Measurements from ENCODE around the gene RHCG. TPM values are rescaled to one million over a fixed set of nuclear protein-coding genes. Genes with fewer than 3 reads are reported as not detected.

The RHCG gene
- total and polyA plus RNA-seq, 2 of the 13 experiments (the other 11 are each of a cell fraction or from before 2014, with no cell fraction given) = not detected

GRCh38 chr15:89442155-89442554 lies 54.2 kb downstream of the RHCG start (continued):
- TF ChIP-seq, protein P1, sequence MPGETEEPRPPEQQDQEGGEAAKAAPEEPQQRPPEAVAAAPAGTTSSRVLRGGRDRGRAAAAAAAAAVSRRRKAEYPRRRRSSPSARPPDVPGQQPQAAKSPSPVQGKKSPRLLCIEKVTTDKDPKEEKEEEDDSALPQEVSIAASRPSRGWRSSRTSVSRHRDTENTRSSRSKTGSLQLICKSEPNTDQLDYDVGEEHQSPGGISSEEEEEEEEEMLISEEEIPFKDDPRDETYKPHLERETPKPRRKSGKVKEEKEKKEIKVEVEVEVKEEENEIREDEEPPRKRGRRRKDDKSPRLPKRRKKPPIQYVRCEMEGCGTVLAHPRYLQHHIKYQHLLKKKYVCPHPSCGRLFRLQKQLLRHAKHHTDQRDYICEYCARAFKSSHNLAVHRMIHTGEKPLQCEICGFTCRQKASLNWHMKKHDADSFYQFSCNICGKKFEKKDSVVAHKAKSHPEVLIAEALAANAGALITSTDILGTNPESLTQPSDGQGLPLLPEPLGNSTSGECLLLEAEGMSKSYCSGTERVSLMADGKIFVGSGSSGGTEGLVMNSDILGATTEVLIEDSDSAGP (CRISPR knock-in tag; IDR thresholded peaks at IDR 0.05; ENCODE audit: borderline replicate concordance) = no peak

GRCh38 chr15:89441295-89441812 lies 55.0 kb downstream of the RHCG start:
- no peaks in the 10 kb centered on the region for H3K79me2 ChIP-seq (ENCODE audit: insufficient read depth, low read length)
- in situ Hi-C loops (cut with HindIII; ENCODE audit: extremely low pct_ligation_motif_present, low pct_unique_long_range_greater_than_20kb) = no loop called here
- no peak overlapping the region for H3K4me2 ChIP-seq (ENCODE audit: low read depth, low read length)
- no peak overlapping the region for H3K4me3 ChIP-seq (replicated peaks in 1 of 3; ENCODE audit: insufficient read depth in 1 of 3, low read depth in 2 of 3, low read length in 3 of 3)
- no peaks in the 10 kb centered on the region for H3K36me3 ChIP-seq (replicated peaks in 1 of 2; ENCODE audit: control insufficient read depth in 1 of 2, insufficient read depth in 2 of 2, low read length in 2 of 2)
- H3K27me3 ChIP-seq (ENCODE audit: control insufficient read depth in 1 of 2, insufficient read depth in 2 of 2, low read length in 2 of 2) = peaks cover 4 to 41% of the 10 kb centered on the region in 2 experiments; a peak in 4 of 5 replicates
- WGBS (ENCODE audit: low lambda C conversion rate) = 35% methylated on average over 2 of the region's 3 CpGs
- H3K27ac ChIP-seq (ENCODE audit: extremely low read length, insufficient read depth, low read length) = no peak overlapping the region
- H3K4me1 ChIP-seq (ENCODE audit: insufficient read depth, low read length) = peaks cover 9% of the 10 kb centered on the region
- CTCF ChIA-PET (ENCODE audit: low intra/inter-chr PET ratio, low total read pairs) = no interaction called here
- no peak overlapping the region for H2AFZ ChIP-seq (ENCODE audit: low read length)
- DNase-seq (ENCODE audit: low spot score) = no peak
- no peak overlapping the region for H3K9ac ChIP-seq (ENCODE audit: insufficient read depth, low read depth, low read length)
- POLR2A ChIA-PET = no interaction called here
- no peaks in the 10 kb centered on the region for H4K20me1 ChIP-seq (ENCODE audit: insufficient read depth, low read length)
- FAIRE-seq = no peak
- TF ChIP-seq ZNF263 (CRISPR knock-in tag; IDR thresholded peaks at IDR 0.05) (peak; percentile 25; the same call in 1 of the 2 replicates), SRSF4 (IDR thresholded peaks at IDR 0.05; ENCODE audit: low read depth, low read length, poor library complexity, severe bottlenecking) (no peak)
- BruUV-seq (replicated peaks) = no TSS peak
- no peaks in the 10 kb centered on the region for H3K9me3 ChIP-seq (ENCODE audit: low read length)
- intact Hi-C loops (cut with micrococcal nuclease; ENCODE audit: unreplicated experiment) = no loop called here
- no peak for ATAC-seq

DNA sequence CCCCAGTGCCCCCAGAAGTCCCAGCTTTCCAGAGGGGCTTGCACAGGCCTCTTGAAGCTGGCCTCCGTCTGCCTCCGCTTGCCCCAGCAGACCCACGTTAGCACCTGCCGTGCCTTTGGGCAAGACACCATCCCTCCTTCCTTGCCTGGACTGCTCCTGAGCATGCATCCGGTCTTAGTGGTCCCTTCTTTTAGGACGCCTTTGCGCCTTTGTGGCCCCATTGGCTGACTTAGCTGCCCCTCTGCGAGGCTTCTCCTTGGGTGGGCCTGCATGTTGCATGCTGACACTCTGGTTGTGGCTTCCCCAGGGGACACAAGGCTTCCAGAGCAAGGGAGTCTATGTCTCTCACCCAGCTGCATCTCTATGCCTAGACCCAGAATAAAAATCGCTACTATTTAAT lies 56.6 kb downstream of the RHCG start:
- CTCF ChIA-PET (ENCODE audit: low intra/inter-chr PET ratio, low total read pairs) = no interaction called here
- H3K9me3 ChIP-seq (ENCODE audit: low read length) = no peaks in the 10 kb centered on the region
- no peaks in the 10 kb centered on the region for H4K20me1 ChIP-seq (ENCODE audit: insufficient read depth, low read length)
- no peak overlapping the region for H3K4me3 ChIP-seq (replicated peaks in 1 of 3; ENCODE audit: insufficient read depth in 1 of 3, low read depth in 2 of 3, low read length in 3 of 3)
- POLR2A ChIA-PET = no interaction called here
- FAIRE-seq = no peak
- no peaks in the 10 kb centered on the region for H3K36me3 ChIP-seq (replicated peaks in 1 of 2; ENCODE audit: control insufficient read depth in 1 of 2, insufficient read depth in 2 of 2, low read length in 2 of 2)
- no peak overlapping the region for H3K9ac ChIP-seq (ENCODE audit: insufficient read depth, low read depth, low read length)
- DNase-seq (ENCODE audit: low spot score) = no peak
- no peaks in the 10 kb centered on the region for H3K79me2 ChIP-seq (ENCODE audit: insufficient read depth, low read length)
- no peak for TF ChIP-seq SNAPC5 (CRISPR knock-in tag; IDR thresholded peaks at IDR 0.05; ENCODE audit: borderline replicate concordance)
- TF ChIP-seq SMAD3 (CRISPR knock-in tag; IDR thresholded peaks at IDR 0.05) = no peak
- no peak for TF ChIP-seq ZNF552 (CRISPR knock-in tag; IDR thresholded peaks at IDR 0.05; ENCODE audit: borderline replicate concordance)
- TF ChIP-seq ZNF768 (CRISPR knock-in tag; IDR thresholded peaks at IDR 0.05) = no peak
- no peak for TF ChIP-seq NCOA2 (CRISPR knock-in tag; IDR thresholded peaks at IDR 0.05)
- no peak for TF ChIP-seq RCOR2 (CRISPR knock-in tag; IDR thresholded peaks at IDR 0.05)
- TF ChIP-seq ZNF501 (CRISPR knock-in tag; IDR thresholded peaks at IDR 0.05) = no peak
- no peak for TF ChIP-seq ZNF225 (CRISPR knock-in tag; IDR thresholded peaks at IDR 0.05)
- no peak for TF ChIP-seq KAT8 (CRISPR knock-in tag; IDR thresholded peaks at IDR 0.05)
- no peak for TF ChIP-seq CBX2 (IDR thresholded peaks at IDR 0.05; ENCODE audit: low read depth, low read length)
- TF ChIP-seq CBX2 (CRISPR knock-in tag; IDR thresholded peaks at IDR 0.05; ENCODE audit: low read depth) = no peak
- no peak for TF ChIP-seq ZNF207 (IDR thresholded peaks at IDR 0.05; ENCODE audit: borderline replicate concordance)
- TF ChIP-seq REXO4 (CRISPR knock-in tag; IDR thresholded peaks at IDR 0.05; ENCODE audit: borderline replicate concordance) = no peak
- H3K27ac ChIP-seq (ENCODE audit: extremely low read length, insufficient read depth, low read length) = no peak overlapping the region
- intact Hi-C loops (cut with micrococcal nuclease; ENCODE audit: unreplicated experiment) (no loop called here), in situ Hi-C loops (cut with HindIII; ENCODE audit: extremely low pct_ligation_motif_present, low pct_unique_long_range_greater_than_20kb) (no loop called here)
- WGBS (ENCODE audit: low lambda C conversion rate) = 12% methylated on average over 8 of the region's 9 CpGs
- ATAC-seq = no peak
- H2AFZ ChIP-seq (ENCODE audit: low read length) = no peak overlapping the region
- no peak overlapping the region for H3K4me2 ChIP-seq (ENCODE audit: low read depth, low read length)
- peaks cover 10% of the 10 kb centered on the region for H3K4me1 ChIP-seq (ENCODE audit: insufficient read depth, low read length)
- BruUV-seq (replicated peaks) = no TSS peak
- peaks cover 4 to 48% of the 10 kb centered on the region in 2 experiments; a peak in 4 of 5 replicates for H3K27me3 ChIP-seq (ENCODE audit: control insufficient read depth in 1 of 2, insufficient read depth in 2 of 2, low read length in 2 of 2)
